GM23338 (cell line): ENCODE data around the gene MYLK4. TPM values are rescaled to one million over a fixed set of nuclear protein-coding genes. Genes with fewer than 3 reads are reported as not detected.
A peak's percentile ranks its signal among the peaks of the same experiment; 100 is the strongest.

Experiments
- ATAC-seq: fragments of 200-7000 bp; cut with Tn5 transposase; 3 replicates; pipeline ENCODE4 v1.9.1; 2020
- DNase-seq: peaks from one replicate; pipeline ENCODE4 v3.0.0-alpha.2; 2015; ENCODE audit warnings: low spot score
- H2AFZ ChIP-seq: fragments of 200-600 bp; sonication (generic); 2 replicates; pipeline ENCODE4 v1.8.0; 2016; ENCODE audit warnings: antibody characterized with exemption, mild to moderate bottlenecking, moderate library complexity
- H3F3A ChIP-seq: fragments of 200-600 bp; sonication (generic); replicated peaks from 2 replicates; pipeline ENCODE4 v1.8.0; 2017; ENCODE audit warnings: antibody characterized with exemption, mixed run types, low read depth
- H3K27ac ChIP-seq: fragments of 200-600 bp; sonication (generic); 2 replicates; pipeline ENCODE4 v1.6.1; 2016; ENCODE audit warnings: low read depth
- H3K27me3 ChIP-seq: fragments of 200-600 bp; sonication (generic); 2 replicates; pipeline ENCODE4 v1.8.0; 2016; ENCODE audit warnings: mild to moderate bottlenecking, mixed run types, moderate library complexity; ENCODE audit not compliant: insufficient read depth
- H3K36me3 ChIP-seq: fragments of 200-600 bp; sonication (generic); 2 replicates; pipeline ENCODE4 v1.8.0; 2016; ENCODE audit warnings: mild to moderate bottlenecking; ENCODE audit not compliant: insufficient read depth
- H3K4me1 ChIP-seq: fragments of 200-600 bp; sonication (generic); 2 replicates; pipeline ENCODE4 v1.8.0; 2016; ENCODE audit warnings: mild to moderate bottlenecking, moderate library complexity; ENCODE audit not compliant: insufficient read depth
- H3K4me2 ChIP-seq: fragments of 200-600 bp; sonication (generic); 2 replicates; pipeline ENCODE4 v1.7.1; 2017; ENCODE audit warnings: mixed run types
- H3K4me3 ChIP-seq: fragments of 200-600 bp; sonication (generic); 2 replicates; pipeline ENCODE4 v1.6.1; 2016; ENCODE audit warnings: mixed run types
- H3K79me2 ChIP-seq: fragments of 200-600 bp; sonication (generic); replicated peaks from 2 replicates; pipeline ENCODE4 v1.8.0; 2017; ENCODE audit warnings: mild to moderate bottlenecking; ENCODE audit not compliant: insufficient read depth
- H3K9me2 ChIP-seq: fragments of 200-600 bp; sonication (generic); 2 replicates; pipeline ENCODE4 v1.8.0; 2017; ENCODE audit not compliant: insufficient read depth
- H4K20me1 ChIP-seq: fragments of 200-600 bp; sonication (generic); replicated peaks from 2 replicates; pipeline ENCODE4 v1.8.0; 2017; ENCODE audit warnings: mild to moderate bottlenecking; ENCODE audit not compliant: insufficient read depth
- H3K27ac Mint-ChIP-seq: 2 replicates; pipeline ENCODE4 v1.8.0; 2020; ENCODE audit warnings: inconsistent platforms, mild to moderate bottlenecking, moderate library complexity, mixed read lengths
- H3K27me3 Mint-ChIP-seq: 3 replicates; pipeline ENCODE4 v1.8.0; 2022; ENCODE audit warnings: low read depth, mild to moderate bottlenecking, moderate library complexity, mixed read lengths, inconsistent platforms; ENCODE audit not compliant: insufficient read depth, poor library complexity
- H3K36me3 Mint-ChIP-seq: 3 replicates; pipeline ENCODE4 v1.8.0; 2021; ENCODE audit warnings: low read depth, mild to moderate bottlenecking, inconsistent platforms, moderate library complexity, mixed read lengths
- H3K4me1 Mint-ChIP-seq: 3 replicates; pipeline ENCODE4 v1.8.0; 2020; ENCODE audit warnings: mild to moderate bottlenecking, inconsistent platforms, mixed read lengths
- H3K4me3 Mint-ChIP-seq: 3 replicates; pipeline ENCODE4 v1.8.0; 2021; ENCODE audit warnings: moderate library complexity, mild to moderate bottlenecking, inconsistent platforms, mixed read lengths
- H3K9me3 Mint-ChIP-seq: 3 replicates; pipeline ENCODE4 v1.8.0; 2020; ENCODE audit warnings: moderate library complexity, mild to moderate bottlenecking, inconsistent platforms, mixed read lengths
- EZH2 ChIP-seq: fragments of 200-600 bp; sonication (generic); IDR thresholded peaks from one replicate; pipeline ENCODE4 v1.8.0; 2017; ENCODE audit warnings: antibody characterized with exemption, mild to moderate bottlenecking, low read depth; ENCODE audit not compliant: unreplicated experiment
- JUNB ChIP-seq: IDR thresholded peaks from one replicate; pipeline ENCODE4 v1.6.1; 2016; ENCODE audit warnings: antibody characterized with exemption; ENCODE audit not compliant: unreplicated experiment
- POLR2AphosphoS5 ChIP-seq: IDR thresholded peaks from 2 replicates; pipeline ENCODE4 v1.6.1; 2016; ENCODE audit warnings: antibody characterized with exemption, low read depth
- STAT1 ChIP-seq: IDR thresholded peaks from one replicate; pipeline ENCODE4 v1.6.1; 2016; ENCODE audit warnings: antibody characterized with exemption; ENCODE audit not compliant: unreplicated experiment
- polyA plus RNA-seq: library from polyadenylated mRNA; unstranded; fragments of >200 nt; fragmentation: Nextera tagmentation; extraction: Ambion mirVana; gene quantifications from 2 replicates; pipeline ENCODE4 v1.2.1, GENCODE V29; 2016
- total RNA-seq: library from RNA; depleted of rRNA; stranded (reverse); fragments of >200 nt; shearing (Covaris generic); gene quantifications from 2 replicates; pipeline ENCODE4 v1.2.3, GENCODE V29; 2014
- TF ChIP-seq, protein P1 (sequence below): IDR thresholded peaks from one replicate; pipeline ENCODE4 v1.6.1; 2018; ENCODE audit warnings: antibody characterized with exemption; ENCODE audit not compliant: unreplicated experiment
- TF ChIP-seq, protein P2 (sequence below): IDR thresholded peaks from 2 replicates; pipeline ENCODE4 v1.6.1; 2016; ENCODE audit warnings: antibody characterized with exemption
- TF ChIP-seq, protein P3 (sequence below): fragments of 250-450 bp; sonication (Bioruptor Pico); IDR thresholded peaks from 2 replicates; pipeline ENCODE4 v1.5.0; 2020; ENCODE audit warnings: mild to moderate bottlenecking, moderate library complexity

The MYLK4 gene
- total and polyA plus RNA-seq, 2 experiments from 2014 or later, result 0.03 to 0.17 TPM

DNA sequence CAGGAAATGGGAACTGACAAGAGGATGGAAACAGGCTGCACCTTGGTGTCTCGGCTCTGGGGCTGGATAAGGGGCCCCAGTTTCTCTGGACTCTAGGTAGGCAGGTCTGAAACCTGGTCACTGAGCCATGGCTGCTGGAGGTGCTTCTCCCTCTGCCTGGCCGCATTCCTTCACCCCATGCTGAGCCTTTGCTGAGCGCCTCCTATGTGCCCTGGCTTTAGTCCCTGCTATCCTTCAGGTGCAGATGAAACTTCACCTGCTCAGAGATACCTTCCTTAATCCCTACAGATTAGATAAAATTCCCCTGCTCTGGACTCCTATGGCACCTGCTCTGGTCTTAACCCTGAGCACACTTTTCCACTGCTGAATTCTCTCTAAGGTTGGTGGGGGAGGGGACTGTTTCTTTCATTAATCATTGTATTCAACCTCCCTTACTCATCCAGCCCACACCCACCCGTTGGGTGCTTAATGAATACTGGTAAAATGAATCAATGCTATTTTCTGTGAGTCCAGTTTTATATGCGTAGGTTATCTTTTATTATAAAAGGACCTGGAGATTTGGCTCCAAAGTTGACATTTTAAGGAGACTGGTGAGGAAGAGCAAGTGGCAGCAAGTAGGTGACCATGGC is 19.3 kb downstream of the MYLK4 start (continued):
- TF ChIP-seq, protein P1, sequence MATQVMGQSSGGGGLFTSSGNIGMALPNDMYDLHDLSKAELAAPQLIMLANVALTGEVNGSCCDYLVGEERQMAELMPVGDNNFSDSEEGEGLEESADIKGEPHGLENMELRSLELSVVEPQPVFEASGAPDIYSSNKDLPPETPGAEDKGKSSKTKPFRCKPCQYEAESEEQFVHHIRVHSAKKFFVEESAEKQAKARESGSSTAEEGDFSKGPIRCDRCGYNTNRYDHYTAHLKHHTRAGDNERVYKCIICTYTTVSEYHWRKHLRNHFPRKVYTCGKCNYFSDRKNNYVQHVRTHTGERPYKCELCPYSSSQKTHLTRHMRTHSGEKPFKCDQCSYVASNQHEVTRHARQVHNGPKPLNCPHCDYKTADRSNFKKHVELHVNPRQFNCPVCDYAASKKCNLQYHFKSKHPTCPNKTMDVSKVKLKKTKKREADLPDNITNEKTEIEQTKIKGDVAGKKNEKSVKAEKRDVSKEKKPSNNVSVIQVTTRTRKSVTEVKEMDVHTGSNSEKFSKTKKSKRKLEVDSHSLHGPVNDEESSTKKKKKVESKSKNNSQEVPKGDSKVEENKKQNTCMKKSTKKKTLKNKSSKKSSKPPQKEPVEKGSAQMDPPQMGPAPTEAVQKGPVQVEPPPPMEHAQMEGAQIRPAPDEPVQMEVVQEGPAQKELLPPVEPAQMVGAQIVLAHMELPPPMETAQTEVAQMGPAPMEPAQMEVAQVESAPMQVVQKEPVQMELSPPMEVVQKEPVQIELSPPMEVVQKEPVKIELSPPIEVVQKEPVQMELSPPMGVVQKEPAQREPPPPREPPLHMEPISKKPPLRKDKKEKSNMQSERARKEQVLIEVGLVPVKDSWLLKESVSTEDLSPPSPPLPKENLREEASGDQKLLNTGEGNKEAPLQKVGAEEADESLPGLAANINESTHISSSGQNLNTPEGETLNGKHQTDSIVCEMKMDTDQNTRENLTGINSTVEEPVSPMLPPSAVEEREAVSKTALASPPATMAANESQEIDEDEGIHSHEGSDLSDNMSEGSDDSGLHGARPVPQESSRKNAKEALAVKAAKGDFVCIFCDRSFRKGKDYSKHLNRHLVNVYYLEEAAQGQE, result no peak

DNA sequence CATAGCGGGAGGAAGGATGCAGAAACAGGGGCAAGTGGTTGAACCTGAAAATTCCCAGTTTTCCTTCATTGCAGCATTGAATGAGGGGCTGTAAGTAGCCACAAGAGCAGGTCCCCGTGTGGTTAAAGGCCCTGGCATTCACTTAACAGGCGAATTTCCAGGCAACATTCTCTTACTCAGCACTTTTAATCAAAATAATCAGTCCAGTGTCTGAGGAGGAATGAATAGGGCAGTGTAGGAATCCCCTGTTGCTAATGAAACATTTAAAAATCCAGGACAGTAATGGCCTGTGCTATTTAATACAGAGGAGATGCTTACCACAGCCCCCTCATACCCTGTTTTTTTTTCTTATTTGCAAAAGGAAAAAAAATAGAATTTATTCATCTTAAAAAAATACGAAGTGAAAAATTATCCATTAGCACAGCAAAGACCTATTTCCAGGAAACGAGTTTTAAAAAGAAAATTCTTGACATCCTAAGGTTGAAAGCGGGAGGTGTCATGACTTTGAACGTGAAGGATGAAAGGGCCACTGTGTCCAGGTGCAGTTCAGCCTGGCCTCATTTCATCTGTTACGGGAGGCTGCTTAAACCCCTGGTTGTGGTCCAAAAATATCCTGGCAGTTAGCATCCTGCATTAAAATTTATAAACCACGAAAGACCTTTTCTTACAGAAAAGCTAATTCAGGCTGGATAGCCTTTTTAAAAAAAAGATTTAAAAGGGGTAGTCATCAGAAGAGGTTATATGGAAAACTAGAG is 20.2 kb downstream of the MYLK4 start:
- ATAC-seq (no peak), DNase-seq (no peak)
- Histone ChIP-seq H3K79me2 (no peaks in the 10 kb centered on the region), H3K4me3 (no peak overlapping the region), H3F3A (0 out of 2 replicates have a peak, but pooled peaks cover 4% of the 10 kb centered on the region), H2AFZ (peak overlapping the region; percentile 56; the same call in 1 of the 2 replicates), H3K27ac (no peak overlapping the region), H3K36me3 (no peaks in the 10 kb centered on the region), H4K20me1 (no peaks in the 10 kb centered on the region), H3K27me3 (no peaks in the 10 kb centered on the region), H3K9me2 (no peaks in the 10 kb centered on the region), H3K4me1 (peaks cover 34% of the 10 kb centered on the region), H3K4me2 (no peak overlapping the region)
- H3K27ac Mint-ChIP-seq, result no peak overlapping the region
- H3K36me3 Mint-ChIP-seq, result no peaks in the 10 kb centered on the region
- TF ChIP-seq STAT1 (no peak), EZH2 (no peak), JUNB (no peak), POLR2AphosphoS5 (no peak)
- TF ChIP-seq, protein P2, sequence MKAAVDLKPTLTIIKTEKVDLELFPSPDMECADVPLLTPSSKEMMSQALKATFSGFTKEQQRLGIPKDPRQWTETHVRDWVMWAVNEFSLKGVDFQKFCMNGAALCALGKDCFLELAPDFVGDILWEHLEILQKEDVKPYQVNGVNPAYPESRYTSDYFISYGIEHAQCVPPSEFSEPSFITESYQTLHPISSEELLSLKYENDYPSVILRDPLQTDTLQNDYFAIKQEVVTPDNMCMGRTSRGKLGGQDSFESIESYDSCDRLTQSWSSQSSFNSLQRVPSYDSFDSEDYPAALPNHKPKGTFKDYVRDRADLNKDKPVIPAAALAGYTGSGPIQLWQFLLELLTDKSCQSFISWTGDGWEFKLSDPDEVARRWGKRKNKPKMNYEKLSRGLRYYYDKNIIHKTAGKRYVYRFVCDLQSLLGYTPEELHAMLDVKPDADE, result no peak
- TF ChIP-seq, protein P3, sequence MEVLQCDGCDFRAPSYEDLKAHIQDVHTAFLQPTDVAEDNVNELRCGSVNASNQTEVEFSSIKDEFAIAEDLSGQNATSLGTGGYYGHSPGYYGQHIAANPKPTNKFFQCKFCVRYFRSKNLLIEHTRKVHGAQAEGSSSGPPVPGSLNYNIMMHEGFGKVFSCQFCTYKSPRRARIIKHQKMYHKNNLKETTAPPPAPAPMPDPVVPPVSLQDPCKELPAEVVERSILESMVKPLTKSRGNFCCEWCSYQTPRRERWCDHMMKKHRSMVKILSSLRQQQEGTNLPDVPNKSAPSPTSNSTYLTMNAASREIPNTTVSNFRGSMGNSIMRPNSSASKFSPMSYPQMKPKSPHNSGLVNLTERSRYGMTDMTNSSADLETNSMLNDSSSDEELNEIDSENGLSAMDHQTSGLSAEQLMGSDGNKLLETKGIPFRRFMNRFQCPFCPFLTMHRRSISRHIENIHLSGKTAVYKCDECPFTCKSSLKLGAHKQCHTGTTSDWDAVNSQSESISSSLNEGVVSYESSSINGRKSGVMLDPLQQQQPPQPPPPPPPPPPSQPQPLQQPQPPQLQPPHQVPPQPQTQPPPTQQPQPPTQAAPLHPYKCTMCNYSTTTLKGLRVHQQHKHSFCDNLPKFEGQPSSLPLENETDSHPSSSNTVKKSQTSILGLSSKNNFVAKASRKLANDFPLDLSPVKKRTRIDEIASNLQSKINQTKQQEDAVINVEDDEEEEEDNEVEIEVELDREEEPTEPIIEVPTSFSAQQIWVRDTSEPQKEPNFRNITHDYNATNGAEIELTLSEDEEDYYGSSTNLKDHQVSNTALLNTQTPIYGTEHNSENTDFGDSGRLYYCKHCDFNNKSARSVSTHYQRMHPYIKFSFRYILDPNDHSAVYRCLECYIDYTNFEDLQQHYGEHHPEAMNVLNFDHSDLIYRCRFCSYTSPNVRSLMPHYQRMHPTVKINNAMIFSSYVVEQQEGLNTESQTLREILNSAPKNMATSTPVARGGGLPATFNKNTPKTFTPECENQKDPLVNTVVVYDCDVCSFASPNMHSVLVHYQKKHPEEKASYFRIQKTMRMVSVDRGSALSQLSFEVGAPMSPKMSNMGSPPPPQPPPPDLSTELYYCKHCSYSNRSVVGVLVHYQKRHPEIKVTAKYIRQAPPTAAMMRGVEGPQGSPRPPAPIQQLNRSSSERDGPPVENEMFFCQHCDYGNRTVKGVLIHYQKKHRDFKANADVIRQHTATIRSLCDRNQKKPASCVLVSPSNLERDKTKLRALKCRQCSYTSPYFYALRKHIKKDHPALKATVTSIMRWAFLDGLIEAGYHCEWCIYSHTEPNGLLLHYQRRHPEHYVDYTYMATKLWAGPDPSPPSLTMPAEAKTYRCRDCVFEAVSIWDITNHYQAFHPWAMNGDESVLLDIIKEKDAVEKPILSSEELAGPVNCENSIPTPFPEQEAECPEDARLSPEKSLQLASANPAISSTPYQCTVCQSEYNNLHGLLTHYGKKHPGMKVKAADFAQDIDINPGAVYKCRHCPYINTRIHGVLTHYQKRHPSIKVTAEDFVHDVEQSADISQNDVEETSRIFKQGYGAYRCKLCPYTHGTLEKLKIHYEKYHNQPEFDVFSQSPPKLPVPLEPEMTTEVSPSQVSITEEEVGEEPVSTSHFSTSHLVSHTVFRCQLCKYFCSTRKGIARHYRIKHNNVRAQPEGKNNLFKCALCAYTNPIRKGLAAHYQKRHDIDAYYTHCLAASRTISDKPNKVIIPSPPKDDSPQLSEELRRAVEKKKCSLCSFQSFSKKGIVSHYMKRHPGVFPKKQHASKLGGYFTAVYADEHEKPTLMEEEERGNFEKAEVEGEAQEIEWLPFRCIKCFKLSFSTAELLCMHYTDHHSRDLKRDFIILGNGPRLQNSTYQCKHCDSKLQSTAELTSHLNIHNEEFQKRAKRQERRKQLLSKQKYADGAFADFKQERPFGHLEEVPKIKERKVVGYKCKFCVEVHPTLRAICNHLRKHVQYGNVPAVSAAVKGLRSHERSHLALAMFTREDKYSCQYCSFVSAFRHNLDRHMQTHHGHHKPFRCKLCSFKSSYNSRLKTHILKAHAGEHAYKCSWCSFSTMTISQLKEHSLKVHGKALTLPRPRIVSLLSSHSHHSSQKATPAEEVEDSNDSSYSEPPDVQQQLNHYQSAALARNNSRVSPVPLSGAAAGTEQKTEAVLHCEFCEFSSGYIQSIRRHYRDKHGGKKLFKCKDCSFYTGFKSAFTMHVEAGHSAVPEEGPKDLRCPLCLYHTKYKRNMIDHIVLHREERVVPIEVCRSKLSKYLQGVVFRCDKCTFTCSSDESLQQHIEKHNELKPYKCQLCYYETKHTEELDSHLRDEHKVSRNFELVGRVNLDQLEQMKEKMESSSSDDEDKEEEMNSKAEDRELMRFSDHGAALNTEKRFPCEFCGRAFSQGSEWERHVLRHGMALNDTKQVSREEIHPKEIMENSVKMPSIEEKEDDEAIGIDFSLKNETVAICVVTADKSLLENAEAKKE (CRISPR knock-in tag), result no peak
- no peaks in the 10 kb centered on the region for H3K9me3 Mint-ChIP-seq
- H3K27me3 Mint-ChIP-seq, result no peaks in the 10 kb centered on the region
- peaks cover 60% of the 10 kb centered on the region for H3K4me1 Mint-ChIP-seq
- no peak overlapping the region for H3K4me3 Mint-ChIP-seq
